ENCODE results near the gene CCDC154. TPM values are rescaled to one million over a fixed set of nuclear protein-coding genes. Genes with fewer than 3 reads are reported as not detected.
A peak's percentile ranks its signal among the peaks of the same experiment; 100 is the strongest.

The CCDC154 gene
- total RNA-seq, 1 donor from 2014 or later, result under 0.01 TPM

GRCh38 chr16:1430214-1430758 is 14.1 kb downstream of the CCDC154 start:
- FAIRE-seq (no peak), DNase-seq (ENCODE audit: low read depth) (no peak)
- Histone ChIP-seq H3K36me3 (ENCODE audit: control insufficient read depth, insufficient read depth, low read length) (no peaks in the 10 kb centered on the region), H3K27me3 (ENCODE audit: control insufficient read depth, insufficient read depth, low read length) (no peaks in the 10 kb centered on the region), H3K4me3 (ENCODE audit: low read depth, low read length) (no peak overlapping the region)
- TF ChIP-seq CTCF (IDR thresholded peaks at IDR 0.05; ENCODE audit: insufficient read depth, low read length, severe bottlenecking), result no peak

- Histone ChIP-seq H3K4me3 (ENCODE audit: low read depth, low read length) (no peak overlapping the region), H3K36me3 (ENCODE audit: control insufficient read depth, insufficient read depth, low read length) (no peaks in the 10 kb centered on the region), H3K27me3 (ENCODE audit: control insufficient read depth, insufficient read depth, low read length) (no peaks in the 10 kb centered on the region)
- no peak for FAIRE-seq
- DNase-seq (ENCODE audit: low read depth), result no peak
- TF ChIP-seq CTCF (IDR thresholded peaks at IDR 0.05; ENCODE audit: insufficient read depth, low read length, severe bottlenecking), result no peak
These were observed 14.7 kb downstream of the CCDC154 start for GRCh38 chr16:1429631-1430030.

- no peak for DNase-seq (ENCODE audit: low read depth)
- Histone ChIP-seq H3K4me3 (ENCODE audit: low read depth, low read length) (no peak overlapping the region), H3K36me3 (ENCODE audit: control insufficient read depth, insufficient read depth, low read length) (no peaks in the 10 kb centered on the region), H3K27me3 (ENCODE audit: control insufficient read depth, insufficient read depth, low read length) (no peaks in the 10 kb centered on the region)
- no peak for TF ChIP-seq CTCF (IDR thresholded peaks at IDR 0.05; ENCODE audit: insufficient read depth, low read length, severe bottlenecking)
- no peak for FAIRE-seq
These were observed 15.3 kb downstream of the CCDC154 start for GRCh38 chr16:1429012-1429411.

GRCh38 chr16:1428511-1428910 is 15.8 kb downstream of the CCDC154 start:
- FAIRE-seq, result no peak
- no peaks in the 10 kb centered on the region for H3K27me3 ChIP-seq (ENCODE audit: control insufficient read depth, insufficient read depth, low read length)
- DNase-seq (ENCODE audit: low read depth), result no peak

GRCh38 chr16:1427473-1428461 is 16.6 kb downstream of the CCDC154 start:
- Histone ChIP-seq H3K27me3 (ENCODE audit: control insufficient read depth, insufficient read depth, low read length) (no peaks in the 10 kb centered on the region), H3K36me3 (ENCODE audit: control insufficient read depth, insufficient read depth, low read length) (no peaks in the 10 kb centered on the region), H3K4me3 (ENCODE audit: low read depth, low read length) (no peak overlapping the region)
- FAIRE-seq (no peak), DNase-seq (ENCODE audit: low read depth) (no peak)
- no peak for TF ChIP-seq CTCF (IDR thresholded peaks at IDR 0.05; ENCODE audit: insufficient read depth, low read length, severe bottlenecking)

More at GRCh38 chr16:1428511-1428910, 15.8 kb downstream of the CCDC154 start:
- Histone ChIP-seq H3K4me3 (ENCODE audit: low read depth, low read length) (no peak overlapping the region), H3K36me3 (ENCODE audit: control insufficient read depth, insufficient read depth, low read length) (no peaks in the 10 kb centered on the region)
- peak; percentile 41 for TF ChIP-seq CTCF (IDR thresholded peaks at IDR 0.05; ENCODE audit: insufficient read depth, low read length, severe bottlenecking)

Measured in bronchial epithelial cell (primary cell).